Measurements from ENCODE around the gene HHAT.
"Not testable (repeated sequence)": the region's sequence is repeated elsewhere in the genome, so short reads cannot be mapped to it uniquely, and the experiment has no call there.

HHAT gene

GRCh38 chr1:210400043-210400840 is 71.5 kb downstream of the HHAT start:
- peak; percentile 88 for DNase-seq

GRCh38 chr1:210402560-210402959 is 73.9 kb downstream of the HHAT start:
- DNase-seq = no peak

DNA sequence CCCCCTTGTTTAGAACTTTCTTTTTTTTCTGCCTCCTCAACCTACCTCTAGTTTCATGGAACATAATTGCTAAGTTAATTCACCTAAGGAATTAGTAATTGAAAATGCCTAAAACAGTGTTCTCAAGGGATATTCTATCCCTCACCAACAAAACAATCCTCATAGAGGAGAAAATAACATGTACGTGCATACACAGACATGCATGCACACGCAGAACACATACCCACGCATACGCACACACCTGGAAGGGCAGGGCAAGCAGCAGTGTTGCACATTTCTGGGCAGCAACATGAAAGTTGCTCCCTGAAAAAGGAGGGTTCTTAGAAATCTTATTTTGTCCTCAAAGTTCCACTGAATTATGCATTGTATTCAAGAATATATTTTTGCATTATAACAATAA is 76.6 kb downstream of the HHAT start:
- no peak for DNase-seq

DNA sequence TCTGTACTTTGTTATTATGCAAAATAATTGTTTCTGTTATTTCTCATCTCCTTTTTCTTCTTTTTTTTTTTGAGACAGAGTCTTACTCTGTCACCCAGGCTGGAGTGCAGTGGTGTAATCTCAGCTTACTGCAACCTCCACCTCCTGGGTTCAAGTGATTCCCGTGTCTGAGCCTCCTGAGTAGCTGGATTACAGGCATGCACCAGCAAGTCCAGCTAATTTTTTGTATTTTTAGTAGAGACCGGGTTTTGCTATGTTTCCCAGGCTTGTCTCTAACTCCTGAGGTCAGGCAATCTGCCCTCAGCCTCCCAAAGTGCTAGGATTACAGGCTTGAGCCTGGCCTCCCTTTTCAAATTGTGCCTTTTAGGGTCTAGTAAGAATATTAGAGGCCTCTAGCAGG is 77.6 kb downstream of the HHAT start:
- not testable (repeated sequence) for DNase-seq

- DNase-seq = peak; percentile 77
These were observed 78.6 kb downstream of the HHAT start for GRCh38 chr1:210407207-210407886.

GRCh38 chr1:210407887-210408252 is 79.2 kb downstream of the HHAT start:
- no peak for DNase-seq

GRCh38 chr1:210412240-210412639 is 83.5 kb downstream of the HHAT start:
- no peak for DNase-seq

- no peak for DNase-seq
These were observed 85.2 kb downstream of the HHAT start for GRCh38 chr1:210413951-210414350.

- no peak for DNase-seq
These were observed 87.2 kb downstream of the HHAT start for GRCh38 chr1:210415846-210416448.

DNA sequence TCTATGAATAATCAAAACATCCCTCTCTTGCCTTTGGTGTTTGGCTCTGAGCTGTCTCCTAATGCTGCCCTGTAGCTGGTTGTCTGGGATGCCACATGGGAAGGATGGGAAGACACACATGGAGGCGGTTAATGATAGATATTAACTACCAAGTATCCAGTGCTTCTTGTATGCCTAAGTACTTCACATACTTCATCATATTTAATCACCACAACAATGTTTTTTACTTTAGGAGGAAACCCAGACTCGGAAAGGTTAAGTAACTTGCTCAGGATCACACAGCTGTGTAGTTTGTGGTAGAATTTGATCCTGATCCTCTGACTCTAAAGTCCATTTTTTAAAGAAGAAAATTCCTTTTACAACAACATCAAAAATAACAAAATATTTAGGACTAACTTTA is 88.0 kb downstream of the HHAT start:
- no peak for DNase-seq

DNA sequence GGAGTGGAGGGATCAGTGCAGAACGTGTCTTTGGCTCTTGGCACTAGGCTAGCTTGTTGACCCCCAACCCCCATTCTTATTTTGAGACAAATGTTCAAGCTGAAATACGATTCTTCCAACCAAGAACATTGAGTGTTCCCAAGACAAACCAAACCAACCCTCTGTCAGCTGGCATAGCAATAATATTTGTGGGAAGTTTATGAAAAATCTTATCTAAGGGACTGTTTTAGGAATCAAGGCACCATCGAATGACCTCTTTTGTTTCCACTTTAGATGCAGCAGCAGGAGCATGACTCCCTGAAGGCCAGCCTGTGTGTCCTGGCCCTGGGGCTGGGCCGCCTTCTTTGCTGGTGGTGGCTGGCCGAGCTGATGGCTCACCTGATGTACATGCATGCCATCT is 89.2 kb downstream of the HHAT start:
- no peak for DNase-seq

DNA sequence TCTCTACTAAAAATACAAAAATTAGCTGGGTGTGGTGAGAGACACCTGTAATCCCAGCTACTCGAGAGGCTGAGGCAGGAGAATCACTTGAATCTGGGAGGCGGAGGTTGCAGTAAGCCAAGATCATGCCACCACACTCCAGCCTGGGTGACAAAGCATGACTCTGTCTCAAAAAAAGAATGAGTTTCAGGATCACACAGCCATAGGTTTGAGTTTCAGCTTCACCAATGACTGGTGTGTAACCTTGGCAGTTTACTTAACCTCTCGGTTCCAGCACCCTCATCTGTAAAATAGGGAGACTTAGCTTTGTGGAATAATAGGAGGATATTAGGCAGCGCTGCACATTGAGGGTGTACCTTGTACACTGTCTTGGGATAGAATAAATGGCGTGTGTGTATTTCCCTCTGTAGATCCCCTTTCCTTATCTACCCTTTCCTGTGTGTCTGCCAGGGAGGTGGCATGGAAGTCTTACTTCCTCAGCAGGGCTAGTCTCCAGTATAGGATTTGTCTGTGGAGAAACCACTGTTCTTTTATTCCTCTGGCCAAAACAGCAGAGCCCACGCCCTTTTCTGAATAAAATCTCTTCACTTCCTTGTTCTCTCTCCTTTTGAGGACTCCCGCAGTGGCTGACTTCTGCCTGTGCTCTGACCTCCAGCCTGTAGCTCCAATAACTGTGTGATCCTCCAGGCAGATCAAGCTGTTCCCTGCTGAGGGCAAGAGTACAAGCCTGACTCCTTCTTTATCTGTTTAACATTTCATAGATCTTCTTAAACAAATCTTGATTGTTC is 90.4 kb downstream of the HHAT start:
- no peak for DNase-seq

- not testable (repeated sequence) for DNase-seq
These were observed 98.0 kb downstream of the HHAT start for GRCh38 chr1:210426696-210427095.

DNA sequence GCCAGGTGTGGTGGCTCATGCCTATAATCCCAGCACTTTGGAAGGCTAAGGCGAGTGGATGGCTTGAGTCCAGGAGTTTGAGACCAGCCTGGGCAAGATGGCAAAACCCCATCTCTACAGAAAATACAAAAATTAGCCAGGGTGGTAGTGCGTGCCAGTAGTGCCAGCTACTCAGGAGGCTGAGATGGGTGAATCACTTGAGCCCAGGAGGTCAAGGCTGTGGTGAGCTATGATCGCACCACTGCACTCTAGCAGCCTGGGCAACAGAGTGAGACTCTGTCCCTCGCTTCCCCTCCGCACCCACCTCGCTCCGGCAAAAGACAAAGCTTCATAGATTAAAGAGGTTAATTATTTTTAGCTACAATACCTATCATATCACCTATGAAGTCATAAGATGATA is 100.0 kb downstream of the HHAT start:
- no peak for DNase-seq

DNA sequence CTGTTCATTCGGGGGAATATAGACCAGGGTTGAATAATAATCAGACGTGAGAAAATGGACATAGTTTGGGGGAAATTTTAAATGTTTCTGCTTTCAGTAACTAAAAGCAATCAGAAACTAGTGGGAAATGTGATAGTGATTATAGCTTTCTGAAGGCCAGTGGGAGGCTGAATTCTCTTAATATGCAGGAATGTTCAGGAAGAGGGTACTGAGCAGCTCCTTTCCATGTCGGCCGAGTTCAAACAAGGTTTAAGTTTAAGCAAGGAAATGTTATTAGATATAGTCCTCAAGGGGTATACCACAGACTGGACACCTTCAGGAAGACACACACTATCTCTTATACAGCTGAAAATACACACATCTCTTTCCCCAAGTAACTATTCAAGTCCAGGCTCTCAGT is 105.5 kb downstream of the HHAT start:
- no peak for DNase-seq

DNA sequence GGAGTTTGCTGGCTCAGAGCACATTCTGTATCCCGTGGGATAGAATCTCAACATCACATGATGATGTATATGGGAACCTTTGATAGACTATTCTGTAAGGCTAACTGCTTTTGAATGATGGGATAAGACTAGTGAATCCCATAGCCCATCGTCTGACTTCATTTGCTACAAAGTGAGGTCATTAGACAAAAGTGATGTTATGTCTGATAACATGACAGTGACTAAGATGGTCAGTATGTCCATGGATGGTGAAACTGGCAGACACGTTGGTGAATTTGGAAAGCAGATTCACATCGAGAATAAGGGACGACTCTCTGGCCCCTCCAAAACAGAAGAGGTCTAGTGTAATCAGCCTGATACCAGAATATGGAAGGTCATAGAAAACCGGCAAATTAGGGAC is 108.4 kb downstream of the HHAT start:
- DNase-seq = no peak

- no peak for DNase-seq
These were observed 109.1 kb downstream of the HHAT start for GRCh38 chr1:210437781-210438180.

DNA sequence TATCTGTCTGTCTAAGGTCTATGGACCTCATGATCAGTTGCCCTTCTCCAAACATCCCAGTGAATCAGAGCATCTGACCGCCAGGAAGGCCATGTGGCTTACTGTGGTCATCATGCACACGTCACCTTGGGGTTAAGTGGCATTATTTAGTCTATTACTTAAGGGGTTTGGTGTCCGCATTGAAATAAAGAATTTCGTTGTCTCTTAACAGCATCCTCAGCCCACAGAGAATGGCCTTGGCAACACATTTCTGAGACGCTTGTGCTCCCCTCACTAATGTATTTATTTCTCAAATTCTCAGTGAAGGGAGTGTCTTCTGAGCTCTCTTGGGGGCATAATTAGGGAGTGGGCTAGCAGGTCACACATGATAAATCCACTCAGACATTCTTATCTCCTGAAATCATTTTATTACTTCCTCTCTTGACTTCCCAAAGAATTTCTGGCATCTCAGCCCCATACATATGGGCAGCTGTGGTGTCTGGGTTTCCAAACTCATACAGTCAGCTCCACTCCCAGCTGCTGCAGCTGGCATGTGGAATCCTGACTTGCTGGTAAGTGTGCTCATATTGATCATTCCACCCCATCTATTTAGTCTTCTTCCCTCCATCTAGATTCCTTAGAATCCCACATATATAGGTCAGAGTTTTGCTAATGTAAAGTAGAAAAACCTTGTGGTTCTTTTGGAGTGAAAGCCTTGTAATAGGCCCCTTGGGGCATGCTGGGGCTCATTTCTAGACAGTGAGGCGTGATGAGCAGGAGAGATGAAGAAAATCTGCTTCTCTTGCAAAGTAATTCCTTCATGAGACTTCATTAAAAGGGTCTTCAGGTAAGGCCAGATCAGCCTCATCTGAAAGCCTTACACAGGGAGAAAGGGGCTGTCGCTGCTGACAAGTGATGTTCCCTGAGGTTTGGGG is 110.5 kb downstream of the HHAT start:
- peak; percentile 97 for DNase-seq

DNA sequence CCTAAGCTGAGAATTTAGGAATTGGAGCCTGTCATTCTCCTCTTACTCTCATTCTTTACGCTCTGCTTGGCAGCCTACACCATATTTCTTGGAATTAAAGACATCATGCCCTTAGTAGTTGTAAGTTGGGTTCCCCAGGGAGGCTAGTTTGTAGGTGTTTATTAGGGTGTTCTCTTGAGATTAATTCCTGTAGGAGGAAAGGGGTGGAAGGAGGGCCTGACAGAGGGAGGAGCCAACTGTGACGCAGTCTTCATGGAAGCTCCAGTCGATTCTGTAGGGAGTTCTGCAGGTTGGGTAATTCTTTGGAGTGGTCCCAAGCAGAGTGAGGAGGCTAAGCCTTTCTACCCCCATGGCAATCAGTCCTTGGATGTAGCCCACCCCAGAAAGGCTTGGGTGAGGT is 111.4 kb downstream of the HHAT start:
- DNase-seq = no peak

GRCh38 chr1:210441028-210441427 is 112.3 kb downstream of the HHAT start:
- no peak for DNase-seq

GRCh38 chr1:210445485-210445884 is 116.8 kb downstream of the HHAT start:
- DNase-seq = no peak

DNA sequence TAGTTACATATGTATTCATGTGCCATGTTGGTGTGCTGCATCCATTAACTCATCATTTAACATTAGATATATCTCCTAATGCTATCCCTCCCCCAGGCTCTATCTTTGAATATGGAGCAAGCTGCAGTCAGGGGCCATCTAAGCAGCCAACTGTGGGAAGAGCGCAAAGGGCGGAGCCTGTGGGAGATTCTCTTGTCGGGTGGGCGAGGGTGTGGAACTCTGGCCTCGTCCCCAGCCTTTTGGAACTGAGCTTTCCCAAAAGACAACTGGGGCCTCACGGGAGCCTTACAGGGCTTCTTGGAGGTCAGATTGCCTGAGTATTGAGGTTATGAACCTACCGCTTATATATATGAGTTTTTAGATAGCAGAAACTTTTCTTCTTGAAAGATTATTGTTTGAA is 117.2 kb downstream of the HHAT start:
- DNase-seq = no peak

Measured in islet precursor cell (in vitro differentiated cells).